GM20000 (cell line): Measurements from ENCODE around the gene FADS6.

Experiments used
- DNase-seq: peaks from one replicate; pipeline ENCODE4 v3.0.0; 2012; ENCODE audit warnings: low spot score
- CTCF ChIP-seq: IDR thresholded peaks from 2 replicates; pipeline ENCODE4 v1.5.1; 2012; ENCODE audit warnings: mild to moderate bottlenecking, control low read depth; ENCODE audit errors: extremely low read depth, missing control alignments

FADS6 gene

GRCh38 chr17:74936470-74936799, 43.0 kb upstream of the FADS6 start:
- TF ChIP-seq CTCF: no peak

GRCh38 chr17:74935585-74936469, 42.4 kb upstream of the FADS6 start, which contains the start of gene OTOP3:
Gene OTOP3, plus strand, starts transcription at chr17:74935898. Its CDS starts 24 bp downstream, at chr17:74935922.
- TF ChIP-seq CTCF: no peak
- DNase-seq: no peak

More at GRCh38 chr17:74936470-74936799, 43.0 kb upstream of the FADS6 start:
- no peak for DNase-seq

GRCh38 chr17:74935048-74935447, 41.6 kb upstream of the FADS6 start:
- TF ChIP-seq CTCF: no peak
- no peak for DNase-seq

- no peak for DNase-seq
- TF ChIP-seq CTCF: no peak
These were observed 37.2 kb upstream of the FADS6 start for GRCh38 chr17:74930535-74931036.

- DNase-seq: no peak
- no peak for TF ChIP-seq CTCF
These were observed 35.4 kb upstream of the FADS6 start for GRCh38 chr17:74928786-74929185.

- TF ChIP-seq CTCF: no peak
- no peak for DNase-seq
These were observed 31.8 kb upstream of the FADS6 start for GRCh38 chr17:74925242-74925641.

GRCh38 chr17:74924250-74924948, 31.0 kb upstream of the FADS6 start, which contains the start of gene OTOP2:
Gene OTOP2, plus strand, starts transcription at chr17:74924273. Its CDS starts 360 bp downstream, at chr17:74924633.
- no peak for TF ChIP-seq CTCF
- no peak for DNase-seq
